Right hindlimb (tissue), 1 donor: ENCODE measurements around the gene CYB5D1.

Experiments used
- DNase-seq: peaks from one replicate; pipeline ENCODE4 v3.0.0-alpha.2; 2018

CYB5D1 gene

DNA sequence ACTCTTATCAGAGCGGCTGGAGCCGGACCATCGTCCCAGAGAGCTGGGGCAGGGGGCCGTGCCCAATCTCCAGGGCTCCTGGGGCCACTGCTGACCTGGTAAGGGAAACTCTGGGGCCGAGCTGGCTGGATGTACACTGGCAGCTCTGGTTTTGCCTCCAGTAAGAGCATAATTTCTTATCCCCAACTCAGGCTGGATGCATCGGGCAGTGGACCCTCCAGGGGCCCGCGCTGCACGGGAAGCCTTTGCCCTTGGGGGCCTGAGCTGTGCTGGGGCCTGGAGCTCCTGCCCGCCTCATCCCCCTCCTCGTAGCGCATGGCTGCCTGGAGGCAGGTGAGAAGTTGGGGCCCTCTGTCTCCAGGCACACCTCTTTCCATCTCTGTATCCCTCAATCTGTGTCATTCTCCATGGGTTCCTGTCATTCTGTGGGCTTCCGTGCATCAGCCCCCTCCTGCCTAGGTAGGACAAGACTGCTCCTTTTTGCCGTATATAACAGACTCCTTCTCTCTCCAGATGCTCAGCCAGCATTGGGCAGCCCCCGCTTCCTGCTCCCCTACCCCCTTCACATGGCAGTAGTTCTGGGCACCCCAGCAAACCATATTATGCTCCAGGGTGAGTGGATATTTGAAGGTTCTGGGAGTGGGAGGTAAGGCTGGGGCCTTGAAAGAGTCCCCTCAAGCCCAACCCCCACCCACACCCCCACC, 12.3 kb upstream of the CYB5D1 start:
- DNase-seq, result peak; percentile 24

GRCh38 chr17:7846063-7846735, 11.6 kb upstream of the CYB5D1 start:
- DNase-seq, result peak; percentile 22

- DNase-seq, result no peak
Observed at GRCh38 chr17:7846765-7847661, 10.8 kb upstream of the CYB5D1 start.

- DNase-seq, result no peak
Observed at GRCh38 chr17:7848131-7848579, 9.6 kb upstream of the CYB5D1 start.

DNA sequence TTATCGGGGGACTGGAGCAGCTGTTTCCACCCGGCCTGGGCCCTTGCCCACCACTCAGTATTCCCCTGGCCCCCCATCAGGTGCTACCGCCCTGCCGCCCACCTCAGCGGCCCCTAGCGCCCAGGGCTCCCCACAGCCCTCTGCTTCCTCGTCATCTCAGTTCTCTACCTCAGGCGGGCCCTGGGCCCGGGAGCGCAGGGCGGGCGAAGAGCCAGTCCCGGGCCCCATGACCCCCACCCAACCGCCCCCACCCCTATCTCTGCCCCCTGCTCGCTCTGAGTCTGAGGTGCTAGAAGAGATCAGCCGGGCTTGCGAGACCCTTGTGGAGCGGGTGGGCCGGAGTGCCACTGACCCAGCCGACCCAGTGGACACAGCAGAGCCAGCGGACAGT, 9.1 kb upstream of the CYB5D1 start:
- no peak for DNase-seq

GRCh38 chr17:7849130-7849750, 8.6 kb upstream of the CYB5D1 start:
- no peak for DNase-seq

DNA sequence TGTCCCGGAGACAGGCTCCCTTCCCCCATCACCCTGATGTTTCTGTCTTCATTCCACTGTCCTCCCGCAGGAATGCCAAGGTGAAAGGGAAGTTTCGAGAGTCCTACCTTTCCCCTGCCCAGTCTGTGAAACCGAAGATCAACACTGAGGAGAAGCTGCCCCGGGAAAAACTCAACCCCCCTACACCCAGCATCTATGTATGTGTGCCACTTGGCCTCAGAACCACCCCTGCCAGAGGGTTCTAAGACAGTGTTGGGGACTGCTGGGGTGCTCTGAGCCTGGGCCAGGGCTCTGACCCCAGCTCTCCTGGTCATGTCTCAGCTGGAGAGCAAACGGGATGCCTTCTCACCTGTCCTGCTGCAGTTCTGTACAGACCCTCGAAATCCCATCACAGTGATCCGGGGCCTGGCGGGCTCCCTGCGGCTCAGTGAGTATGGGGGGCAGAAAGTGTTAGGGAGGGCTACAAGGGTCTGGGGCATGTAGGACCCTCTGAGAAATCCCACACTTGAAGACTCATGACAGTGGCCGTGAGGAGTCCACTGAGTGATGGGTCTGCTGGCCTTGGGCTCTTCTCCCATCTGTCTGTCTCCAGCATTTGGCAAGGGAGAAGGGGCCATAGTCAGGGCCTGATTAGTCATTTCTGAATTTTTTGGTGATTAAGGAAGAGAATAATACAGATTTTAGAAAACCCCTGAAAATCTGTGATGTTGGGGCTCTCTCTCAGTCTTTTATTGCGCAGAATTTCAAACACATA, 7.9 kb upstream of the CYB5D1 start:
- DNase-seq, result no peak

- no peak for DNase-seq
Observed at GRCh38 chr17:7850701-7851437, 6.9 kb upstream of the CYB5D1 start.

GRCh38 chr17:7851438-7852261, 6.2 kb upstream of the CYB5D1 start:
- peak; percentile 92 for DNase-seq

DNA sequence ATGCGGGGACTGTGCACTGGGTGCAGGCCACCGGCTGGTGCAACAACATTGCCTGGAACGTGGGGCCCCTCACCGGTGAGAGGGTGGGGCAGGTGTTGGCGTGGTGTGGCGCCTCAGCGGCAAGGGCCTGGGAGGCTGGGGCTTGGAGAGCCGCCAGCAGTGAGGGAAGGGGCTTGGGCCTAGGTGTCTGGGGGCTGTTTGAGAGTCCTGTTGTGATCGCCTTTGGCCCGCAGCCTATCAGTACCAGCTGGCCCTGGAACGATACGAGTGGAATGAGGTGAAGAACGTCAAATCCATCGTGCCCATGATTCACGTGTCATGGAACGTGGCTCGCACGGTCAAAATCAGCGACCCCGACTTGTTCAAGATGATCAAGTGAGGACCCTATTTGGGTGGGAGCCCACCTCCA, 5.5 kb upstream of the CYB5D1 start:
- DNase-seq, result no peak

- DNase-seq, result no peak
Observed at GRCh38 chr17:7852919-7853690, 4.7 kb upstream of the CYB5D1 start.

DNA sequence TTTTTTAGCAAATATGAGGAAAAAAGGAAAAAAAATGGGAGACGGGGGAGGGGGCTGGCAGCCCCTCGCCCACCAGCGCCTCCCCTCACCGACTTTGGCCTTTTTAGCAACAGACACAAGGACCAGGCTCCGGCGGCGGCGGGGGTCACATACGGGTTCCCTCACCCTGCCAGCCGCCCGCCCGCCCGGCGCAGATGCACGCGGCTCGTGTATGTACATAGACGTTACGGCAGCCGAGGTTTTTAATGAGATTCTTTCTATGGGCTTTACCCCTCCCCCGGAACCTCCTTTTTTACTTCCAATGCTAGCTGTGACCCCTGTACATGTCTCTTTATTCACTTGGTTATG, 4.1 kb upstream of the CYB5D1 start:
- DNase-seq, result no peak

DNA sequence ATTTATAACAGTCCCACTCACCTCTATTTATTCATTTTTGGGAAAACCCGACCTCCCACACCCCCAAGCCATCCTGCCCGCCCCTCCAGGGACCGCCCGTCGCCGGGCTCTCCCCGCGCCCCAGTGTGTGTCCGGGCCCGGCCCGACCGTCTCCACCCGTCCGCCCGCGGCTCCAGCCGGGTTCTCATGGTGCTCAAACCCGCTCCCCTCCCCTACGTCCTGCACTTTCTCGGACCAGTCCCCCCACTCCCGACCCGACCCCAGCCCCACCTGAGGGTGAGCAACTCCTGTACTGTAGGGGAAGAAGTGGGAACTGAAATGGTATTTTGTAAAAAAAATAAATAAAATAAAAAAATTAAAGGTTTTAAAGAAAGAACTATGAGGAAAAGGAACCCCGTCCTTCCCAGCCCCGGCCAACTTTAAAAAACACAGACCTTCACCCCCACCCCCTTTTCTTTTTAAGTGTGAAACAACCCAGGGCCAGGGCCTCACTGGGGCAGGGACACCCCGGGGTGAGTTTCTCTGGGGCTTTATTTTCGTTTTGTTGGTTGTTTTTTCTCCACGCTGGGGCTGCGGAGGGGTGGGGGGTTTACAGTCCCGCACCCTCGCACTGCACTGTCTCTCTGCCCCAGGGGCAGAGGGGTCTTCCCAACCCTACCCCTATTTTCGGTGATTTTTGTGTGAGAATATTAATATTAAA, 3.6 kb upstream of the CYB5D1 start:
- no peak for DNase-seq

DNA sequence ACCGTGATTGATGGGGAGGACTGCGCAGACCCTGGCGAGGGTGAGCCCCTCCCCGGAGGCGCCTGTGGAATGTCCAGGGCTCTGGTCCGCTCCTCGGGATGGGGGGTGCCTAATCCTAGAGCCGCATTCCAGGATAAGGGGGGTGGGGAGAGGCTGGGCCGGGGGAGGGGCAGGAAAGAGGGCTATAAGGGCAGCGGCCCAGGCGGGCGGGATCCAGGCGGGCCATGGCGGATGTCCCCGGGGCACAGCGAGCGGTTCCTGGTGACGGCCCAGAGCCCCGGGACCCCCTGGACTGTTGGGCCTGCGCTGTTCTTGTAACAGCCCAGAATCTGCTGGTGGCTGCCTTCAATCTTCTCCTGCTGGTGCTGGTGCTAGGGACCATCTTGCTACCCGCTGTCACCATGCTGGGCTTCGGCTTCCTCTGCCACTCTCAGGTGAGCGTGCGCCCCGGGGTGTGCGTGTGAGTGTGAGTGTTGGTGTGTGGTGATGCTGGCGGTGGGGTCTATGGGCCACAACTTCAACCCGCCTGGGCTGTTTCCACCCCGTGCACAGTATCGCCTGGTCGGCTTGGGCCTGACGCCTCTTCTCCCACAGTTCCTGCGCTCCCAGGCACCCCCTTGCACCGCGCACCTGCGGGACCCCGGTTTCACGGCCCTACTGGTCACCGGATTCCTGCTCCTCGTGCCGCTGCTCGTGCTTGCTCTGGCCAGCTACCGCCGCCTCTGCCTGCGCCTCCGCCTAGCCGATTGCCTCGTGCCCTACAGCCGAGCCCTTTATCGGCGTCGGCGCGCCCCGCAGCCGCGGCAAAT, 2.7 kb upstream of the CYB5D1 start, which contains the start of gene TMEM88:
Gene TMEM88, plus strand, starts transcription at position 216 of the 809 bp plus-strand sequence. Its CDS starts 9 bp downstream, at position 225.
- DNase-seq, result peak; percentile 61

DNA sequence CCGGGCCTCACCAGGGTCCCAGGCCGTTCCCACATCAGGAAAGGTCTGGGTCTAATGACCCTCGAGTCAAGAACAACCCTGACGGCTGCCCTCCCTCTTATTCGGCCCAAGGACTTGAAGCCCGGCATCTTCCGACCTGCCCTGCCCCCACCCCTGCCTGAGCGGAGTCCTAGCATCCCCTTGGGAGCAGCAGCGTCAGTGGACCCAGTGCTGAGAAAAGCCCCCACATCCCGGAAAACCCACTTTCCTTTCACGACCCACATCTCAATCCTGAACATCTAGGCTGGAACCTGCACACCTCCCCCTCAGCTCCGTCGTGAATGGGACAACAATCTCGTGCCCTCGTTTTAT, 2.2 kb upstream of the CYB5D1 start:
- DNase-seq, result peak; percentile 43

DNA sequence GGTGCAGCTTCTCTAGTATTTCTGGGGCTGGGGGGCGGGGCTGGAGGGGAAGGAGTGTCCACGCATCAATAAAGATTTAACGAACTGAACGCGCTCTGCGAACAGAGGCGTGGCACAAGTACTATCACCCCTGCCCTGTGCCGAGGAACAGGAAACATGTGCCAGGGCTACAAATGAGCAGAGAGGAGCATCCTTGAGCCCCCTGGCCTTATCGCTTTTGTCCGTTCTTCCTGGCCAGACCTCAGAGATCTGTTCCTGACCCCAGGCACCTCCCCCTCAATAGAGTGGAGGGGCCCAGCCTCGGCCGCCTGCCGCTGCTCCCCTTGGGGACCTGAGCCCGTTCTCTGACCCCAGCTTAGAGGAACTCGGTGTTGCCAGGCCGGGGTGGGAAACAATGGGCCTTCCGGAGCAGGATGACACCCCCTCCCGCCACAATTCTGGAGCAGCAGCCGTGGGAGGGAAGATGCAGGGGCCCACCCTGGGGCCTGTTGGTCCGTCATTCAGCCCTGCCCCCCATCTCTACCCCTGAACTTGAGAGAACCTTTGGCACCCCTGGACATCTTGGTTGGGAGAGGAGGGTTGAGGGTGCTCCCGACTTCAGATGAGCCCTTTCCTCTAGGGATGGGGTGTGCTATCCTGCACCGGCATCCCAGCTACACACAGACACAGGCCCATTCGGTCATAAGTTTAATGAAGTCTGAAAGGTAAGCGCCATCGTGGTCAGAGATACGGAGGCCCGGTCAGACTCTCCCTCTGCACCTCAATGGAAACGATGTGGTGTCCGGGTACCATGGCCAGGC, 1.6 kb upstream of the CYB5D1 start:
- DNase-seq, result peak; percentile 81
